SK-N-SH treated with all-trans-retinoic acid at 6 μM for 48 hours (cell line): ENCODE data around the gene ARID5B.

Source experiments
- GLIS3 ChIP-seq: fragments of 250-450 bp; sonication (Bioruptor Pico); IDR thresholded peaks from 2 replicates; pipeline ENCODE4 v1.5.0; 2020; ENCODE audit warnings: mild to moderate bottlenecking, moderate library complexity
- TF ChIP-seq, protein P1 (sequence below): fragments of 250-450 bp; sonication (Bioruptor Pico); IDR thresholded peaks from 2 replicates; pipeline ENCODE4 v1.5.0; 2020; ENCODE audit warnings: mild to moderate bottlenecking, moderate library complexity
- TF ChIP-seq, protein P2 (sequence below): fragments of 250-450 bp; sonication (Bioruptor Pico); IDR thresholded peaks from 2 replicates; pipeline ENCODE4 v1.8.0; 2020; ENCODE audit warnings: mild to moderate bottlenecking, moderate library complexity, borderline replicate concordance

DNA sequence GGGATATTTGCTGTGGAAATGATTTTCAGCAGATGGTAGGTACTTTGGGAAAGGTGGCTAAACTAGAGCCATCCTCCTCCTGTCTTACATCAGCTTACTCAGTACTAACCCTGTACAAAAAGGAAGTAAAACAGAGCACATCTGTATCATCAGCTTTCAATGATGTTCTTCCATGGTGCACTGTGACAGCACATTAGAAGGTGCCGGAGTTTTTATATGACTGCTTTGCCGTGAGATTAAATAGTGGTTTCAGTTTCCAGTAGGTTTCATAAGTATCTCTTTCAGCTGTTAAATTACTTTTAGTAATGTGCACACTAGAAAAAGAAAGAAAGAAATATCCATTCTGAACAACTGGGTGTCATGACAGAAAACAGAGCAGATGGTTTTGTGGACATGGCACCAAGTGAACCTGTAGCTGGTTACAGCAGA is 86.5 kb downstream of the ARID5B start:
- TF ChIP-seq, protein P1, sequence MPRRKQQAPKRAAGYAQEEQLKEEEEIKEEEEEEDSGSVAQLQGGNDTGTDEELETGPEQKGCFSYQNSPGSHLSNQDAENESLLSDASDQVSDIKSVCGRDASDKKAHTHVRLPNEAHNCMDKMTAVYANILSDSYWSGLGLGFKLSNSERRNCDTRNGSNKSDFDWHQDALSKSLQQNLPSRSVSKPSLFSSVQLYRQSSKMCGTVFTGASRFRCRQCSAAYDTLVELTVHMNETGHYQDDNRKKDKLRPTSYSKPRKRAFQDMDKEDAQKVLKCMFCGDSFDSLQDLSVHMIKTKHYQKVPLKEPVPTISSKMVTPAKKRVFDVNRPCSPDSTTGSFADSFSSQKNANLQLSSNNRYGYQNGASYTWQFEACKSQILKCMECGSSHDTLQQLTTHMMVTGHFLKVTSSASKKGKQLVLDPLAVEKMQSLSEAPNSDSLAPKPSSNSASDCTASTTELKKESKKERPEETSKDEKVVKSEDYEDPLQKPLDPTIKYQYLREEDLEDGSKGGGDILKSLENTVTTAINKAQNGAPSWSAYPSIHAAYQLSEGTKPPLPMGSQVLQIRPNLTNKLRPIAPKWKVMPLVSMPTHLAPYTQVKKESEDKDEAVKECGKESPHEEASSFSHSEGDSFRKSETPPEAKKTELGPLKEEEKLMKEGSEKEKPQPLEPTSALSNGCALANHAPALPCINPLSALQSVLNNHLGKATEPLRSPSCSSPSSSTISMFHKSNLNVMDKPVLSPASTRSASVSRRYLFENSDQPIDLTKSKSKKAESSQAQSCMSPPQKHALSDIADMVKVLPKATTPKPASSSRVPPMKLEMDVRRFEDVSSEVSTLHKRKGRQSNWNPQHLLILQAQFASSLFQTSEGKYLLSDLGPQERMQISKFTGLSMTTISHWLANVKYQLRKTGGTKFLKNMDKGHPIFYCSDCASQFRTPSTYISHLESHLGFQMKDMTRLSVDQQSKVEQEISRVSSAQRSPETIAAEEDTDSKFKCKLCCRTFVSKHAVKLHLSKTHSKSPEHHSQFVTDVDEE (CRISPR knock-in tag): no peak
- TF ChIP-seq, protein P2, sequence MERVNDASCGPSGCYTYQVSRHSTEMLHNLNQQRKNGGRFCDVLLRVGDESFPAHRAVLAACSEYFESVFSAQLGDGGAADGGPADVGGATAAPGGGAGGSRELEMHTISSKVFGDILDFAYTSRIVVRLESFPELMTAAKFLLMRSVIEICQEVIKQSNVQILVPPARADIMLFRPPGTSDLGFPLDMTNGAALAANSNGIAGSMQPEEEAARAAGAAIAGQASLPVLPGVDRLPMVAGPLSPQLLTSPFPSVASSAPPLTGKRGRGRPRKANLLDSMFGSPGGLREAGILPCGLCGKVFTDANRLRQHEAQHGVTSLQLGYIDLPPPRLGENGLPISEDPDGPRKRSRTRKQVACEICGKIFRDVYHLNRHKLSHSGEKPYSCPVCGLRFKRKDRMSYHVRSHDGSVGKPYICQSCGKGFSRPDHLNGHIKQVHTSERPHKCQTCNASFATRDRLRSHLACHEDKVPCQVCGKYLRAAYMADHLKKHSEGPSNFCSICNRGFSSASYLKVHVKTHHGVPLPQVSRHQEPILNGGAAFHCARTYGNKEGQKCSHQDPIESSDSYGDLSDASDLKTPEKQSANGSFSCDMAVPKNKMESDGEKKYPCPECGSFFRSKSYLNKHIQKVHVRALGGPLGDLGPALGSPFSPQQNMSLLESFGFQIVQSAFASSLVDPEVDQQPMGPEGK (CRISPR knock-in tag): no peak
- TF ChIP-seq GLIS3 (CRISPR knock-in tag): no peak
